Stimulated activated CD8-positive, alpha-beta memory T cell treated with anti-CD3 and anti-CD28 coated beads, Interleukin-15, amount 100 ng/mL, for 24 hours (primary cell): Measurements from ENCODE around the gene ACKR3.

ENCODE experiments used
- DNase-seq: peaks from one replicate; pipeline ENCODE4 v3.0.0-alpha.2; 2020; ENCODE audit warnings: low read depth

Gene ACKR3

DNA sequence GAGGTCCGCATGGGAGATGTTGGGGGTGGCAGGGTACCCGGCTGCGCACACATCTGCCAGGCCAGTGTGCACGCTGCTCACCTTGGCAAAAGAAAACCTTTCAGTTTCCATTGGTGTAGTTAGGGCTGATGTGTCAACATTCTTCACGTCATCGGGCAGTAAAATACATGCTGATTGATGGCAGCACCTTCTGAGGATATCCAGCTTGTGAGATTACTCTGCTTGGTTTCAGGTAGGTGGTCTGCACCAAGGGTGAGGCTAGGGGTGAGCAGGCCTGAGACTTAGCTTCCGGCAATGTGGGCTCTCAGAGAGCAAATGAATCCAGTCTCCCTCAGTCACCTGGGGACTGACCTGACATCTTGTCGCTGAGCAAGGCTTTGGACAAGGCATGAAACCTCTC, 19.3 kb upstream of the ACKR3 start:
- DNase-seq: no peak

DNA sequence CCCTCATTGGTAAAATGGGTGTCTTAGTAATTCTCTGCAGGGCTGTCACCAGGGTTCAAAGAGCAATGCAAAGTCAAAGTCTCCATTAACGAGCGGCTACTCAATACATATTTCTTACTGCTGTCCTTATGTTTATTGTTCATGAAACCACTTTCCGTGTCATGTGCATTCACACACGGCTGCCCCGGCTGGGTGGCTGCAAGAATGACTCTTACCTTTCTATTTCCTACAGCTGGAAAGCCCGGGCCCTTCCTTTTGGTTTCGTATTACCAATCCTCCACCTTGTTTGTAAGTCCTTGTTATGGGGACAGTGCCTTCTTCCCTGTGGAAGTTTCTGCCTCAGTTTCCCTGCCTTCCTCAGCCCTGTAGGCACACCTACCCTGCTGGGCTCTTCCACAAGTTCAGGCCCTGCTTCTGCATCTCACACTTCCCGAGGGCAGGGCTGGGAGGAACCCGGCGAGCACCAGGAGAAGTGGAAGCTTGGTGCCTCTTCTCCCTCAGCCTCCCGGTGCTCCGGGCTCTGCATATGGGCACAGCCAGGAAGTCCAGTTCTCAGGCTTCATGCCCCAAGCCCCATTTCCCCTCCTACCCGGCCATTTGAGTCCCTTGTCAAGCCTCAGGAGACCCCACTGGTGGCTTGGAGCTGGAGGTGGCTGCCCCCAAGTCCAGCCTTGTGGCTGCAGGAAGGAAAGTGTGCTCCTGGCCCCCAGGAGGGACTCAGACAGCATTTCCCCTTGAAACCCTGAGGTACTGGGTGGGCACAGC, 18.7 kb upstream of the ACKR3 start:
- no peak for DNase-seq

DNA sequence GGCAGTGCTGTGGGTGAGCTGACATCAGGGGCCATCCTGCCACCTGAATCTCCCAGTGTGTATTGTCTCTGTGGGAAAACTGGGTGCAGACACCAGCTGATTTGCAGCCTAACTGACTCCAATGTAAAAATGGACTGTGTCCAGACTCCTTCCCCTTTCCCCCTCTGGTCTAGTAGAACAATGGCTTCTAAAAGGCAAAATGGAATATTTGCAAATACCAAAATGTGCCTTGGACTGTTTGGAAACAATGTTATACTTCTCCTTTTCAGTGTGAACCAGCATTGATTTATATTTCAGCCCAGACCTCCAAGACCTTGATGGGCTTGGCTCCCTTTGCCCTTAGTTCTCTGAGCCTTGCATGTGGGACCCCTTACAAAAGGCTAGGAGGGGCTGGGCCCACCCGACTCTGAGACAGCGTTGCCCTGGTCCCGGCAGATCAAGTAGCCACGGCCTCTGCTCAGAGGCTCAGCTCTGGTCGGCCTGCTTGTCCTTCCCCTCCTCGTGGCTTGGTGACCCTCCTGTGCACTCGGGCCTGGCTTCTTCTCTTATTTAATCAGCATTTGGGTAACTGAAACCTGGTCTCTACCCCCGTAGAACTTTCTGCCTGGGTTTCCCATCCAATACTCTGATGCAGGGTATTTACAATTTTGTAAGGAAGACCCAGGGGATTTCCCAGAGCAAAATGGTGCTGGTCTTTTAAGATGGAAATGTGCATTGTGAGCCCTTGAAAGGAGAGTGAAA, 18.0 kb upstream of the ACKR3 start:
- DNase-seq: no peak

DNA sequence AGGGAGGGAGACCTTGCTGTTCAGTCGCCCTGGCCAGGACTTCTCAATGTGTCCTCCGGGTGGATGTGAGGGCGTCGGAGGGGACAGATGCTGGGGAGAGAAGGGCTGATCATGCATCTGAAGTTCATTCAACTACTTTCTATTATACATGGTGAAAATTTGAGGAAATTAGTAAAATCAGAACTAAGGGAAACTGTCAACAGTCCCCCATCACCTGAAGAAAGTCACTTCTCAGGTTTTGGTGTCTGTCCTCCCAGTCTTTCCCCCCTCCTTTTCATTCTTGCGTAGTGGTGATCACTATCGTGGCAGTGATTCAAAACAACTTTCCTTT, 17.4 kb upstream of the ACKR3 start:
- no peak for DNase-seq

DNA sequence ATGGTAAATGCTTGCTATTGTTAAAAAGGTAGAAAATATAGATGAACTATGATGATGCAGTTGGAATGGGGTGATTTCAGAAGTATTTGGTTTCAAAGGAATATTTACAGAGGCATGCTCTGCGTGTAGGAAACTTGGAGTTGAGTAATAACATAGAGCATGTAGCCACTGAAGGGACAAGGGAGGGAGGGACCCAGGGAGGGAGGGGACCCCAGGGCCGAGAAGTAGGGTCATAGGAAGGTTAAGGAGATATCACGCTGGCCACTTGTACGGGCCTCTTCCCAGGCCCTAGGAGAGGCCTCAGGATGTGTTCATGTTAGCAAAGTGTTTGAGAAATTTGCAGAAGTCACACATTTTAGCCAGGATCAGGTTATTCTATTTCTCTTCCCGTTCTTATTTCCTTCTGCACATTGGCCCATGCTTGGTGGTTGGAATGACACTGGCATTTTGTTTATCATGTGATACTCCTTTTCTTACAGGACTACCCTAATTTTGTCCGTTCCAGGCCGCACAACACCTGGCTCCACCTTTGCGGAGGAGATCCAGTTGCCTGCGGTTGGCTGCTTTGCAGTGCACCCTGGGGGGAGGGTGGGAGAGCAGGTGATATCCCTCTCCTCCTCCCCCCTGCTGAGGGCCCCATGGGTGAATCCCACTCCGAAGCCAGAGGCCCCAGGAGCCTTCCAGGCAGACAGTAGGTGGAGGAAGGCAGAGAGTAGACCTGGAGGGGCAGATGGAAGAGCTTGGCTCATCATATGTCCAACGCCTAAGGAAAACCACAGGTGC, 16.9 kb upstream of the ACKR3 start:
- DNase-seq: no peak

DNA sequence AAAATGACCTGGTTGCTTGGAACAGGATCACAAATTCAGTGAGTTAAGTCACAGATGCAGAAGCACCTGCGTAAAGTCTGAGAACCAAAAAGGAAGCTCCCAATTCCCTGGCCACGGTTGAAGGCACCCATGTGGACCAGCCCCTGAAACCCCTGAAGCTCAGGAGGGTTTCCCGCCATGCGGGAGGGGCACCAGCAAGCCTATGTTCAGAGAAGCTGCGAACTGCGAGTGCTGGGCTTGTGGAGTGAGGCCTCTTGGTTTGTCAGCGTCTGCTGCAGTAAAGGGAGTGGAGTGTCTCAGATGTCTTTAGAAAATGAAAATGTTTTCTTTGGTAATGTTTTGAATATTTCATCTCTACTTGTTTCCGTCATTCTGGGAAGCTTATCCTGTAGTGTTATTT, 16.1 kb upstream of the ACKR3 start:
- no peak for DNase-seq

DNA sequence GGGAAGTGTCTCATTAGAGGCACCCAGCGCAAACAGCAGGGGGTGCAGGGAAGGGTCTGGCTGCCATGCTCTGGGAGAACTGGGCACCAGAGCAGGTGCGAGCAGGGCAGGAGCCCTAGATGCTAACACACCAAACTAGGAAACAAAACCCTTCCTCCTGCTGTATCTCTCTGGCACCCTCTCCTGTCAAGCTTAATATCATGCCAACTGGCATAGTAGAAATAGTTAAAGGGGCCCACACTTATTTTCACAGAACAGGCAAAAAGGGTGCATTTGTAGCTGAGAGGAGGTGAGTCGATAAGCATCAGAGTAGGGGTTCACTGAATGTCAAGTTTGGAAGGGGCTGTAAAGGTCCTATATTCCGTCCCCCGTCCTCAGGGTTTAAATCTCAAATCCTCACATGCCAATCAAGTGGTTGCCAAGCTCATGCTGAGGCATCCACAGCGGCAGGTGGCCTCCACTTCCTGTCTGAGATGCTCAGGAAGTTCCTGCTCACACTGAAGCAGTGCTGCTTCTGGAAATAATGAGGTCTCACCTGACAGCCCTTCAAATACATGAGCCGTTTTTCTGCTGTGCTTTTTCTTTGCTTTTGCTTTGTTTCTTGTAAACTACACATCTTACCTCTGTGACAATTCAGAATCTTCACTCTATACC, 14.9 kb upstream of the ACKR3 start:
- no peak for DNase-seq

DNA sequence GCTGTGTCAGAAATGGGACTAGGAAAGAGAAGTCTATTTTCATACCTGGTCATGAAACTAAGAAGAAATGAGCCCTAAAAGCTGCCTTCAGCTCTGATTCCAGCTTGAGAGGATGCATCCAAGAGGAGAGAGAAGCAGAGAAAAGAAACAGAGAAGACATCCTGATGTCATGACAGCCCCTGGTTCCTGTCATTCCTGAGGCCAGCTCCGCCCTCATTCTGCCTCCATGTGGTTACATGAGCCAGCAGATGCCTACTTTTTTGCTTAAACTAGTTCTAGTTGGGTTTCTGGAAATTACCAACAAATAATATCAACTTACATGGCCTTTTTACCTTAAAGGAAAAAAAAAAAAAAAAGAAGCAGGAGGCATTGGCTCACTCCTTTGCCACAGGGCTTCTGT, 14.1 kb upstream of the ACKR3 start:
- DNase-seq: no peak

DNA sequence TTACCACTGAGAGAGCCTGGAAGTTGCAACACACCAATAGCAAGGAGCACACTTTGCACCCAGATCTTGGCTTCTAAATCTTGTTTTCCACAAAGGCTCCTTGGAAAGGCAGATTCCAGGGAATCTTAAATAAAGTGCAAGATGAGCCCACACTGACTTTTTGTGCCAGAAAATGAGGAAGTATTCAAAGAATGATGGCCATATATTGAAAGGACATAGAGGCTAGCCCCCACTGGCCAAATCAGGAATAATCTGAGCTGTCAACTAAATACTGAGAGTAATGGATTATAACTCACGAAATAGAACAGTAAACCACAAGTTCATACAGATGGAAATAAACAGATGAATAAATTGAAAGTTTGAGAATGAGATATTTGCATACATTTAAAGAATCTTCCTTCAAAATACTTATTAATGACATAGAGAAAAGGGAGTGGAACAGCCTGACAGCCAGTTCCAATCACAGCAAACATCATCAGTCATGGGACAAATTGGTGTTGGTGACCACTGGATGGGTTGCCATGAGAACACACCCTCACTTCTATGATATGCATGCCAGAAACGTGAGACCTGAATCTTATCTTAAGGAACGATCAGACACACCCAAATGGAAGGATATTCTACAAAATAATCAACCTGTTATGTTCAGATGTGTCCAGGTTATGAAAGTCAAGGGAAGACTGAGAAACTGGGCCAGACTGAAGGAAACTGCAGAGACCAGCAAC, 12.2 kb upstream of the ACKR3 start:
- no peak for DNase-seq

DNA sequence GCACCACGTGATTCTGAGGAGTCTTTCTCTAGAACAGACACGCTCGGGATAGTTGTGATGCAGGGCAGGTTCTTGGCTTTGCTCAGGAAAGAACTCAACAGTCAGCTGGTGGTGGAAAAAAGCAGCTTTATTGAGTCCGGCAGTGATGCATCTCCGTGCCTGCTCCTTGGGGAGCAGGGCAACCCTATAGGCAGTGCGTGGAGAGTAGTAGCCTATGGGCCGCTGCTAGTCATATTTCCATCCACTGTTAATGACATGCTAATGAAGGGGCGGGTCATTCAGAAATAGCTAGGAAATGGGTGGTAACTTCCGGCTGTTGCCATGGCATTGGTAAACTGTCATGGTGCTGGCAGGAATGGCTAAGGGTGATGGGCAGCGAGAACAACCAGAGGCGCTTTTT, 11.6 kb upstream of the ACKR3 start:
- no peak for DNase-seq

DNA sequence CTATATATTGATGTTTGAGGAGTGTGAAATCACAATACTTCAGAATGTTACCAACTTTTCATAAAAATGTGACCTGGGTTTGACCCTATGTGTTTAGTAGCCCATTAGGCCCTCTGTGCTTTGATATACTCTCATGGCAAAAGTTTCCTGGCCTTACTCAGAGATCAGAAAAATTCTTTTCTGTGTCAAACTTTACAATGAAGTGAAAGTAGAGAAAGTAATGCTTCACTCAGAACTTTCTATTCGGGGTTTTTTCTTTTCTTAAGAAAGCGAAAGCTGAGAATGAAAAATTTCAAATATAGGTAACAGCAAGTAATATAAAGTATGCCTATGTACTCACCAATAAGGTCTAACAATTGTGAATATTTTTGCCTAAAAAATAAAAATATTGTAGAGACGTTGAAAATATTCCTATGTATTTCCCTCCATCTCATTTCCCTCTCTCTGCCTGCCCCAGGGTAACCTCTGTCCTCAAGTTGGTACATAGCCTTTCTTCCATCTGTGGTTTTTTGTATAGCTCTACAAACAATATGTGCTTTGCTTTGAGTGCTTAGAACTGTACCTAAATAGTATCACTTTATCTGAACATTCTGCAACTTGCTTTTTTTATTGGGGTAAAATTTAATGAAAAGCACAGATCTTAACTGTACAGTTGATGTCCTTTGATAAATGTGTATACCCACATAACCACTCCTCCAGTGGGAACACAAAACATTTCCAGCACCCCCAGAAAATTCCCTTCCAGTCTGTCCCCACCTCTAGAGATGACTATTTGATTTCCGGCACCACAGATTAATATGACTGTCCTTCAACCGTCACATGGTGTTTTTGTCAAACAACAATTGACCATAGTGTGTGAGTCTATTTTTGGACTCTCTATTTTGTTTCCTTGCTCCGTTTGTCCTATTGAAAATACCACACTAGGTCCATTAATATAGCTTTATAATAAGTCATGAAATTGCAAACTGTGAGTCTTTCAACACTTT, 10.3 kb upstream of the ACKR3 start:
- DNase-seq: no peak

DNA sequence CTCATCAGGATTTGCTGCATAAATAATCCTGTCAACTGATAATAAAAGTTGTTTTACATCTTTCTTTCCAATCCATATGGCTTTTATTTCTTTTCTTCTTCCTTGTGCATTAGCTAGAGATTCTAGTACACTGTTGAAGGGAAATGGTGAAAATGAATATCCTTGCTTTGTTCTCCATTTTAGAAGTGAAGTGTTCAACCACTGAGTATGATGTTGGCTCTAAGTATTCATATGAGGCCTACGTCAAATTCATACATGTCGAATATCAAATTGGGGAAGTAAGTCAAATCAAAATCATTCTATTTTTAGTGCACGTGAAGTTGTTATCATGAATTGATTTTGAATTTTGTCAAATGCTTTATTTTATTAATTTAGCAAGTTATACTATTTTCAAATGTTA, 7.8 kb upstream of the ACKR3 start:
- DNase-seq: no peak

DNA sequence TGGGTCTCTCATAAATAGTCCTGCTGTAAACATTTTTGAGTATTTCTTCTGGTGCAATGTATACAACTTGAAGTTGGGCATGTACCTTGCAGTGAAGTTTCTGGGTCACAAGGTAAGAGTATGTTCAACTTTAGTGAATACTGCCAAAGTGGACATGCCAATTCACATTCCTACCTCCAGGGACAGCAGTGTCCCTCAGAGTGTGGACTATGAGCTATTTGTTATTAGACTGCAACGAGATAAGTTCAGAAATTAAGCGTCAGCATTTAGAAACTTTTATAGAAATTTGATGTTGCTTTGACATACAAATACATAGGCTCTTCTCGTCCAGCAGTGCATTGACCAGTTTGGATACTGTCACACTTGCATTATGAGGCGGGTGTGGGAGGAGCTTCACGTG, 7.2 kb upstream of the ACKR3 start:
- no peak for DNase-seq

DNA sequence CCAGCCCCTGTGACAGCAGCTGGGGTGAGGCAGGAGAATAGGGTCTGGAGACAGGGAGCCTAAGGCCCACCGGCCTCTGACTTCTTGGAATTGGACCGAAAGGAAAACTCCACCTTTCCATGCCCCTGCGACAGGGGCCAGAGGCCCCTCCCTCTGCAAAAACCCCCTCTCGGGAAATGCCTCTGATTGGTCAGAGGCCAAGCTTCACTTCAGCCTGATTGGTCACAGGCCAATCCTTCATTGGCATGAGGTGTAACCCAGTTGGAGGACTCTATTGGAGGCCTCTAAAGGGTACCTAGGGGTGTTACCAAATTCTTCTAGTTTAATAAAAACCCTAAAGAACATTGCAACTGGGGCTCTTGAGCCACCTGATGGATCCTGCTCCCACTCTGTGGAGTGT, 5.7 kb upstream of the ACKR3 start:
- DNase-seq: no peak

DNA sequence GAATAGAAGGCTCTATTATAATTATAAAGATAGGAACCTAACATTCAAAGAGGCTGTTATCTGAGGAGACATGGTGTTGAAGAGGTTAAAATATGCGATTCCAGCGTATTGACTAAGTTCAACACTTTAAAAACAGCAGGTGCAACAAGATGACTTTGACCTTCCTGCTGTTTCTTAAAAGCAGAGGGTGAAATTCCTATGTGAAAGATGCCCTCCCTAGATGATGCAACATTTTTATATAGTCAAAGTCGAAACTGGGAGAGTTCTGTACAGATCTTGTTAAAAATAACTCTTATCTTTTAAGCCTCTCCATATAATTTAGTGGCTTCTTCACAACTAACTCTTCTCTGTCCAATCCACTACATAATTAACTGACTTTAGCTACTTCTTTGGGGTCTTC, 4.4 kb upstream of the ACKR3 start:
- no peak for DNase-seq

DNA sequence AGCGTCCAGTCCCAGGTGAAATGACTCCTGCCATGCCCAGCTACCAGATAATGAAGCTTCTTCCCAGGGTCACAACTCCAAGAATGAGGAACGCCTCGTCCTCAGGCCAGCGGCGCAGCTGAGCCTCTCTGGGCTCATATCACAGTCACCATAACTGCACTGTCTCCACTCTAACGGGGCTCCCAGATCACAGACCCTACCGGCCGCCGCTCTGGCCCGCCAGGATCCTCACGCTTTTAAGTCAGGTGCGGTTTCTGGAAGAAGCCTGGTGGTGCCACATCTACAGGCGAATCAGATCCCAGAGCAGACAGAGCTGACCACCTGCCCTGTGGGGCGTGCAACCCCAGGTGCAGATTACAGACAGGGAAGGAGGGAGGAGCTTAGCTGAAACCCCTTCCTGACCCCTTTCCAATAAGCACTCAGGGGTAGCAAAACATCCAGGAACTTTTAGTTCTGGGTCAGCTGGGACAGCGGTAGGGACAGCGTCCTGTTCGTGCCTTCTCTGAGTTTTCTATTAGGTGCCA, 3.7 kb upstream of the ACKR3 start:
- DNase-seq: no peak

DNA sequence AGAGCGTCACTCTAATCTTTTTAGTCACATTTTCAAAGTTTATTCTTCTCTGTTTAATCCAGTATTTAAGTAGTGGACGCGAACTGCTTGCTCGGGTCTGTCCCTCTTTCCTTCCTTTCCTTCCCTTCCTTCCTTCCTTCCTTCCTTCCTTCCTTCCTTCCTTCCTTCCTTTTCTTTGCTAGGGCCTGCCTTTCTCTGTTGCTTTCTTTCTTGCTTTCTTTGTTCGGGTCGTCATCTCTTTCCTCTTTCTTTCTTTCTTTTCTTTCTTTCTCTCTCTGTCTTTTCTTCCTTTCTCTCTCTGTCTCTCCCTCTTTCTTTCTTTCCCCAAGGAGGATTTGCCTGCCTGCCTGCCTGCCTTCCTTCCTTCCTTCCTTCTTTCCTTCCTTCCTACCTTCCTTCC, 3.0 kb upstream of the ACKR3 start:
- no peak for DNase-seq

DNA sequence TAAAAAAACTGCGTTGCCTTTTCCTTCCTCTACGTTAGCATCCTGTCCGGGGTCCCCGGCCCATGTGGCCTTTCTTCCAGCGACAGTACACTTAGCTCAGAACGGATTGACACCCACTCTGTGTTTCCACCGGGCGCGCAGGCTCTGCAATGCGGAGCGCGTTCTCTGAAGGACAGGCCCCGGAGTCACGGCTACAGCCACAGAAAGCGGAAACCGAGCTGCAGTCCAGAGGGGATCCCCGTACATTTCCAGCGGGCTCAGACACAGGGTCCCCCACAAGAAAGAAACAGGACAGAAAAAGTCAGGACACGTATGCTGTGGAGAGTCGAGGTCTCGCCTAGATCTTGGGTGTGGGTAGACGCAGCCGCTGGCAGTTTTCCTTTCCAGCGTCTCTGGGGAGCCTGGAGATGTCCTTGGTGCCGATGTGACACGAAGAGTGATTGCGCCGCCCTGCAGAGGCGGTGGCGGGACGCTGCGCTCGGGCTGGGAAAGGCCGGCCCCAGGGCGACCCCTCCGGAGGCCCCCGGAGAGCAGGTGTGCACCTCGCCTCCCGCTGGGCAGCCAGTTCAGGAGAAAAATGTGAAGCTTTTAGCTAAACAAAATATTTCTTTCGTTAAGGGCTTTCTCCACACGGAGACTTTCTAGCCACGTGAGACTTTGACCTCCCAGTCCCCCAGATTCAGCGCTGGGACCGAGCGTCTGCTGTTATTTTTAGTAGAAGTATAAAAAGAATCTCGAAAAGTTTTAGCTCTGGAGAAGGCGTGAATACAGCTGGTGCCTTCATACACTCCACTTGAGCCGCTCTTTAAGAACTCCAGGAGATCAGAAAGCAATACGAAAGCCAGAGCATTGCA, 1.3 kb upstream of the ACKR3 start:
- no peak for DNase-seq

DNA sequence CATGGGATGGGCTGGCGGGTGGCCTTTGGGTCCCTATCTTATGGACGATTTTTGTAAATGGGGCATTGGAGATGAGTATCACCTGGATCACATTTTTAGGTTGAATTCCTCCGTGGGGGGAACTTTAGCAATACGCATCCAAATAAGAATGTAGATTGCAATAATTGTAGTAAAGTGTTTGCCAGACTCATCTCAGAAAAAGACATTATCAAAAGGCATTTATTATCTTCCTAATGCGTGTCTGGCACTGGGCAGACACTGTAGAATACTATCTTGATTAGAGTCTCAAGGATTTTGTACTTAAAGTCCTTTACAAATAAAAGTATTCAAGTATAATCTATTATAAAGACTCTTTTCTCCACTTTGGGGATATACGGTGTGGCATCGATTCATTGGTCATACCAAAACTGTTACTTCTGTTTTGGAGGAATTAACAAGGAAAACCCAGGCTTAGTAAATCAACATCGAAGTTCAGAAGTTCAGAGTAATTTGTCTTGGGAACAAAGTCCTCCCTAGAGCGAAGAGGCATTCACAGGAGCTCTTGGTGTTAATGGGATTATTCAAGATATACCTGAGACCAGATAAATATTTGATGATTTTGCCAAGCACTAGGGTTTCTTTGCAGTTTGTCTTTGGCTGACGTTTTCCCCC, 578 bp upstream of the ACKR3 start:
- DNase-seq: no peak
